ENCODE results near the gene PAN2.
"Not testable (repeated sequence)": the region's sequence is repeated elsewhere in the genome, so short reads cannot be mapped to it uniquely, and the experiment has no call there.

Gene PAN2

GRCh38 chr12:56333679-56334489, at the start of gene PAN2:
Gene PAN2, minus strand, starts transcription at chr12:56334000. Its CDS starts 906 bp downstream, at chr12:56333094.
- peak; percentile 83 for DNase-seq

GRCh38 chr12:56382611-56383010, 48.8 kb upstream of the PAN2 start:
- DNase-seq: no peak

GRCh38 chr12:56377989-56378316, 44.2 kb upstream of the PAN2 start:
- no peak for DNase-seq

- DNase-seq: no peak
Observed at GRCh38 chr12:56377310-56377988, 43.6 kb upstream of the PAN2 start.

GRCh38 chr12:56375598-56376434, 42.0 kb upstream of the PAN2 start:
- no peak for DNase-seq

GRCh38 chr12:56374726-56375597, 41.2 kb upstream of the PAN2 start:
- no peak for DNase-seq

- no peak for DNase-seq
Observed at GRCh38 chr12:56373515-56373914, 39.7 kb upstream of the PAN2 start.

- no peak for DNase-seq
Observed at GRCh38 chr12:56366948-56367347, 33.1 kb upstream of the PAN2 start.

GRCh38 chr12:56362130-56363059, 28.6 kb upstream of the PAN2 start, which contains the start of gene APOF:
Gene APOF, minus strand, starts transcription at chr12:56362857. Its CDS starts 112 bp downstream, at chr12:56362745.
- no peak for DNase-seq

- no peak for DNase-seq
Observed at GRCh38 chr12:56361487-56362129, 27.8 kb upstream of the PAN2 start.

GRCh38 chr12:56359851-56360767, 26.3 kb upstream of the PAN2 start, which contains the start of gene STAT2:
Gene STAT2, minus strand, starts transcription at chr12:56360107. Its CDS starts 3,536 bp downstream, at chr12:56356571.
- peak; percentile 98 for DNase-seq

- no peak for DNase-seq
Observed at GRCh38 chr12:56358836-56359532, 25.2 kb upstream of the PAN2 start.

- DNase-seq: no peak
Observed at GRCh38 chr12:56351325-56351724, 17.5 kb upstream of the PAN2 start.

GRCh38 chr12:56350662-56351061, 16.9 kb upstream of the PAN2 start:
- DNase-seq: no peak

- DNase-seq: no peak
Observed at GRCh38 chr12:56348776-56349175, 15.0 kb upstream of the PAN2 start.

- not testable (repeated sequence) for DNase-seq
Observed at GRCh38 chr12:56347255-56347654, 13.5 kb upstream of the PAN2 start.

- no peak for DNase-seq
Observed at GRCh38 chr12:56346675-56347074, 12.9 kb upstream of the PAN2 start.

GRCh38 chr12:56342290-56342689, 8.5 kb upstream of the PAN2 start:
- not testable (repeated sequence) for DNase-seq

GRCh38 chr12:56341616-56342015, 7.8 kb upstream of the PAN2 start:
- no peak for DNase-seq
